Measurements from ENCODE around the gene ENOX2.

The ENOX2 gene

DNA sequence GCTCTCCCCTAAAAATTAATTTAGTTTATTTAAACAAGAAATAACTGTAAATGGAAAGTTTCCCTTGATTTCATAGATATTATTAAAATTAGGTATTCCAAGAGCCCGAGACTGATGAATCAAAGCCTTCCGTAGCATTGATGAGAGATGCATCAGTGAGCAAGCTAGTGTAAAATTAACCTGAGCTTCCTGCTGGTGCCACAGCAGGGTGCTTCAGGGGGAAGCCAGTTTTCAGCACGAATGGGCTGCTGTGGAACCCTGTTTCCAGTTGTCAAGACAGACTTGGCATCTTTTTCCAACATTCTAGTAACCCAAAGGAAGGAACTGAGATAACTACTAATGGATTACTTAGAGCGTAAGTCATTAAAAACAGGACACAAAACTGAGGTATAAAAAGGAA, 279.5 kb downstream of the ENOX2 start:
- no peak for DNase-seq (ENCODE audit: low spot score)

DNA sequence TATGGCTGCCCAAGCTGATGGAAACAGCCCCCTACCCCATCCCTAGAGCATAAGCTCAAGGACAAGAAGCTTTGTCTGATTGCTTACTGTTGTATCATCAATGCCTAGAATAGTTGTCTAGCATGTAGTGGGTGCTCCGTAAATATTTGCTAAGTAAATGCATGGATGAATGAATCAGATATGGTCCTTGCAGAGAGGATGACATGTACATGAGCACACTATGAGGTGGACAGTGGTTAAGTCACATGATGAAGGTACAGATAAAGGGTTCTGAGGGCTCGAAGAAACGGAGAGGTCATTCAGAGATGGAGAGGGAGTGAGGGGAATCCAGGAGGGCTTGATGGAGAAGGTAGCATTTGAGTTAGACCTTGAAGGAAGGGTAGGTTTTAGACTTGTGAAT, 287.1 kb downstream of the ENOX2 start:
- DNase-seq (ENCODE audit: low spot score) = no peak

GRCh38 chrX:130607431-130607830, 295.6 kb downstream of the ENOX2 start:
- DNase-seq (ENCODE audit: low spot score) = no peak

DNA sequence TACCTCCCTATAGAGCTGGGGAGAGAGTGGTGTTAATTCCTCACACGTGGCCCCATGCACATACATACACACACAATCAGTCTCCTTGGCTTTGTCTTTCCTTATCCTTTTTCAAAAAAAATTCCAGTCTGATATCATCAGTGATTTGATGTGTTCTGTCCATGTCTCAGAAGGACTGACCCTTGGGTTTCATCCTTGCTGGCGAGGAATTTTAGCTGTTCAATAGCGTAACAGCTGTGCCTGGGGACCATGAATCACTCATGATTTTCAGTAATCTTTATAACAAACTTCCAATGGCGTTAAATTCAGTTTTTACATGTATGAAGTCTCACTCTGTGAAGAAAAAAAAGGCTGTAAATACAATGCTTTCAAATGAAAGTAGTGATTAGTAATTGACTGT, 296.6 kb downstream of the ENOX2 start:
- DNase-seq (ENCODE audit: low spot score) = no peak

- no peak for DNase-seq (ENCODE audit: low spot score)
Measured at GRCh38 chrX:130604882-130605281, 298.1 kb downstream of the ENOX2 start.

DNA sequence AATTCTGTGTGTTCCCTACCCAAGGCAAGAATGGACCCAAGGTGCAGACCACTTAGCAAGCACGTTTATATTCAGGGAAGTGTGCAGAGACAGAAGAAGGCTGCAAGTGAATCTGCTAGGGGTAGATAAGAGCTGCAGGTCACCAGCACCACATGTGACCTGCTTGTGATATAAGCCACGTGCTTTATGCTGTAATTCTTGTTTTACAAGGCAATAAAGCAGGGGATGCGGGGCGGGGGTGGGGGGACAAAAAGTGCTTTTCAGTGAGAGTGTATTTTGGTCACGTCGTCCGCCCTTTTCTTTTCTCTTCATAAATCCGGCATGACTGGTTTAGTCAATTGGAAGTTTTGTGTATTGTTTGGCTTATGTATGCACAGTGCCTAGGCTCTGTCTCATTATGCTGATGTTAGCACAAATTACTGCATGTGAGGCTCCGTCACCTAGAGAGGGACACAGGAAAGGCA, 308.5 kb downstream of the ENOX2 start:
- DNase-seq (ENCODE audit: low spot score) = no peak

- DNase-seq (ENCODE audit: low spot score) = no peak
Measured at GRCh38 chrX:130593911-130594310, 309.1 kb downstream of the ENOX2 start.

DNA sequence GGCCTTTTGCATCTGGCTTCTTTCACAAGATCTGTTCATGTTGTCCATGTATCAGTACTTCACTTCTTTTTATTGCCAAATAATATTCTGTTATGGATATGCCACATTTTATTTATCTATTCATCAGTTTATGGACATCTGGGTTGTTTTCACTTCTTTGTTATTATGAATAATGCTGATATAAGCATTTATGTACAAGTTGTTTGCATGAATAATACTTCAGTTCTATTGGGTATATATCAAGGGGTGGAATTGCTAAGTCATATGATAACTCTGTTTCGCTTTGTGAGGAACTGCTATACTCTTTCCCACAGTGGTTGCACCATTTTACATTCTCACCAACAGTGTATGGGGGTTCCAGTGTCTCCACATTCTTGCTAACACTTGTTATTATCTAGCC, 310.8 kb downstream of the ENOX2 start:
- DNase-seq (ENCODE audit: low spot score) = no peak

GRCh38 chrX:130578906-130579305, 324.1 kb downstream of the ENOX2 start:
- DNase-seq (ENCODE audit: low spot score) = no peak

DNA sequence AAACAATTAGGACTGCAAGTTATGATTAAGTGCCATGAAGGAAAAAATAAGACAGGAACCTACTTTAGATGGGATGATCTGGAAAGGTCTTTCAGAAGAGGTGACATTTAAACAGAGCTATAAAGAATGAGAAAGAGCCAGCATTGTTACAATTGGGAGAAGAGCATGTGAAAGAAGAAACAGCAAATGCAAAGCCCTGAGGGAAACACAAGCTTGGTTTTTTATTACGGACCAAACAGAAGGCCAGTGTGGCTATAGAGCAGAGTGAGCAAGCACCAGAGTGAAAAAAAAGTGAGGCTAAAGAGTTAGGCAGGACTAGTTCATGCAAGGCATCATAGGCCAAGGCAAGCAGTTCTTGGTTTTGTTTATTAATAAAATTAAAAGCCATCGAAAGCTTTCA, 325.6 kb downstream of the ENOX2 start:
- DNase-seq (ENCODE audit: low spot score) = no peak

GRCh38 chrX:130575831-130576389, 327.1 kb downstream of the ENOX2 start:
- peak; percentile 44 for DNase-seq (ENCODE audit: low spot score)
